ENCODE data around the gene OLFML3.
A peak's percentile ranks its signal among the peaks of the same experiment; 100 is the strongest.

Gene OLFML3

DNA sequence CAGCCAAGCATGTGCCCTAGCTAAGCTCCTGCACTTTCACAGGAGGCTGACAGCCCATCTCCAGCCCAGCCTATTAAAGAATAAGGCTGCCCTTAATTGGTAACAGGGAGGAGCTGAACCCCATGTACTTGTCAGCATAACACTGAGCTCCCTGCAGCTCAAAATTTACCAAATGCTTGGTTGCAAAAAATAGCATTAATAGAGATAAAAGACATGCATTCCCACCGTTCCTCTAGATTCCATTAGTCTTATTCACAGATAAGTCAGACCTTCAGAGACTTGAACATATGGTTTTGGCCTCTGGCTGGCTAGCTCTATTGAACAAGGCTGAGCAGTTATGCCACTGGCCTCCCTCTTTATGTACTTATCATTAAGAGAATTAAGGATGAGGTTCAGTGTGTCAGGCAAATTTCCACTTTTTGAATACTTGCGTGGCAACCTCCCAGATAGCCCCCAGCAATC is 29.2 kb downstream of the OLFML3 start:
- Histone ChIP-seq H2BK15ac (ENCODE audit: low read length) (no peak overlapping the region), H2BK5ac (ENCODE audit: low read length) (no peak overlapping the region), H3K4me3 (ENCODE audit: low read length in 2 of 2) (no peak overlapping the region), H2AFZ (ENCODE audit: low read length) (no peak overlapping the region), H4K91ac (ENCODE audit: low read depth, low read length, poor library complexity) (no peak overlapping the region), H2BK120ac (ENCODE audit: low read depth, low read length) (no peak overlapping the region), H3K9ac (ENCODE audit: low read depth, low read length, poor library complexity) (no peak overlapping the region), H3K27me3 (ENCODE audit: control insufficient read depth in 3 of 3, insufficient read depth in 3 of 3, low read depth in 1 of 3, low read length in 3 of 3) (peaks cover 0 to 6% (median 0%) of the 10 kb centered on the region in 3 experiments), H2AK5ac (ENCODE audit: low read depth, low read length) (no peak overlapping the region), H4K8ac (ENCODE audit: low read depth, low read length) (no peak overlapping the region), H3K9me3 (replicated peaks in 1 of 2; ENCODE audit: control insufficient read depth in 2 of 2, insufficient read depth in 1 of 2, low read depth in 1 of 2, low read length in 2 of 2) (no peaks in the 10 kb centered on the region), H3K4ac (ENCODE audit: low read length) (no peak overlapping the region), H3K79me1 (ENCODE audit: low read depth, low read length) (no peaks in the 10 kb centered on the region), H3K23ac (ENCODE audit: low read depth, low read length, poor library complexity) (no peak overlapping the region), H3K4me1 (ENCODE audit: control insufficient read depth in 2 of 2, insufficient read depth in 1 of 2, low read depth in 1 of 2, low read length in 2 of 2) (peaks cover 0 to 5% of the 10 kb centered on the region in 2 donors), H3K14ac (ENCODE audit: low read length) (no peak overlapping the region), H3K36me3 (replicated peaks in 1 of 2; ENCODE audit: control insufficient read depth in 2 of 2, insufficient read depth in 2 of 2, low read length in 2 of 2) (no peaks in the 10 kb centered on the region), H2BK12ac (ENCODE audit: low read length) (no peak overlapping the region), H3K18ac (ENCODE audit: low read length) (no peak overlapping the region), H3K4me2 (ENCODE audit: insufficient read depth, low read length, poor library complexity, severe bottlenecking) (no peak overlapping the region), H3K27ac (replicated peaks; ENCODE audit: low read length) (no peak overlapping the region)
- DNase-seq (ENCODE audit: low spot score), result no peak
- WGBS, 2 donors (ENCODE audit: extremely low coverage in 2 of 2, insufficient read length in 2 of 2, insufficient replicate concordance in 1 of 2), result no CpG with 5 or more reads among the region's 2 CpGs

- peaks cover 0 to 6% (median 0%) of the 10 kb centered on the region in 3 experiments for H3K27me3 ChIP-seq (ENCODE audit: control insufficient read depth in 3 of 3, insufficient read depth in 3 of 3, low read depth in 1 of 3, low read length in 3 of 3)
- no peak overlapping the region for H2AK5ac ChIP-seq (ENCODE audit: low read depth, low read length)
- no peak overlapping the region for H3K9ac ChIP-seq (ENCODE audit: low read depth, low read length, poor library complexity)
- H2BK120ac ChIP-seq (ENCODE audit: low read depth, low read length), result no peak overlapping the region
- H2BK15ac ChIP-seq (ENCODE audit: low read length), result no peak overlapping the region
- no peak for DNase-seq (ENCODE audit: low spot score)
- H4K91ac ChIP-seq (ENCODE audit: low read depth, low read length, poor library complexity), result no peak overlapping the region
- no peak overlapping the region for H2BK12ac ChIP-seq (ENCODE audit: low read length)
- peaks cover 0 to 5% of the 10 kb centered on the region in 2 donors for H3K4me1 ChIP-seq (ENCODE audit: control insufficient read depth in 2 of 2, insufficient read depth in 1 of 2, low read depth in 1 of 2, low read length in 2 of 2)
- H3K9me3 ChIP-seq (replicated peaks in 1 of 2; ENCODE audit: control insufficient read depth in 2 of 2, insufficient read depth in 1 of 2, low read depth in 1 of 2, low read length in 2 of 2), result no peaks in the 10 kb centered on the region
- no peak overlapping the region for H4K8ac ChIP-seq (ENCODE audit: low read depth, low read length)
- H3K4me2 ChIP-seq (ENCODE audit: insufficient read depth, low read length, poor library complexity, severe bottlenecking), result no peak overlapping the region
- no peak overlapping the region for H2AFZ ChIP-seq (ENCODE audit: low read length)
- no peak overlapping the region for H2BK5ac ChIP-seq (ENCODE audit: low read length)
- no peak overlapping the region for H3K18ac ChIP-seq (ENCODE audit: low read length)
- no peak overlapping the region for H3K23ac ChIP-seq (ENCODE audit: low read depth, low read length, poor library complexity)
- H3K14ac ChIP-seq (ENCODE audit: low read length), result no peak overlapping the region
- H3K4ac ChIP-seq (ENCODE audit: low read length), result no peak overlapping the region
- no peaks in the 10 kb centered on the region for H3K79me1 ChIP-seq (ENCODE audit: low read depth, low read length)
- no peak overlapping the region for H3K4me3 ChIP-seq (ENCODE audit: low read length in 2 of 2)
- H3K36me3 ChIP-seq (replicated peaks in 1 of 2; ENCODE audit: control insufficient read depth in 2 of 2, insufficient read depth in 2 of 2, low read length in 2 of 2), result no peaks in the 10 kb centered on the region
- no peak overlapping the region for H3K27ac ChIP-seq (replicated peaks; ENCODE audit: low read length)
These were observed 29.7 kb downstream of the OLFML3 start for GRCh38 chr1:114008993-114009392.

GRCh38 chr1:114009393-114009792 is 30.1 kb downstream of the OLFML3 start:
- WGBS, 2 donors (ENCODE audit: extremely low coverage in 2 of 2, insufficient read length in 2 of 2, insufficient replicate concordance in 1 of 2), result no CpG with 5 or more reads among the region's 1 CpG
- no peak overlapping the region for H4K91ac ChIP-seq (ENCODE audit: low read depth, low read length, poor library complexity)
- no peak overlapping the region for H2AK5ac ChIP-seq (ENCODE audit: low read depth, low read length)
- H3K9ac ChIP-seq (ENCODE audit: low read depth, low read length, poor library complexity), result no peak overlapping the region
- H2BK120ac ChIP-seq (ENCODE audit: low read depth, low read length), result no peak overlapping the region
- H3K27ac ChIP-seq (replicated peaks; ENCODE audit: low read length), result no peak overlapping the region
- H3K4ac ChIP-seq (ENCODE audit: low read length), result no peak overlapping the region
- no peak overlapping the region for H3K4me3 ChIP-seq (ENCODE audit: low read length in 2 of 2)
- H3K79me1 ChIP-seq (ENCODE audit: low read depth, low read length), result no peaks in the 10 kb centered on the region
- no peak overlapping the region for H2BK5ac ChIP-seq (ENCODE audit: low read length)
- no peak overlapping the region for H2BK15ac ChIP-seq (ENCODE audit: low read length)
- peaks cover 0 to 6% (median 0%) of the 10 kb centered on the region in 3 experiments for H3K27me3 ChIP-seq (ENCODE audit: control insufficient read depth in 3 of 3, insufficient read depth in 3 of 3, low read depth in 1 of 3, low read length in 3 of 3)
- H3K4me1 ChIP-seq (ENCODE audit: control insufficient read depth in 2 of 2, insufficient read depth in 1 of 2, low read depth in 1 of 2, low read length in 2 of 2), result peaks cover 0 to 5% of the 10 kb centered on the region in 2 donors
- no peak overlapping the region for H3K23ac ChIP-seq (ENCODE audit: low read depth, low read length, poor library complexity)
- no peak overlapping the region for H3K14ac ChIP-seq (ENCODE audit: low read length)
- no peak overlapping the region for H2BK12ac ChIP-seq (ENCODE audit: low read length)
- no peak overlapping the region for H4K8ac ChIP-seq (ENCODE audit: low read depth, low read length)
- H3K9me3 ChIP-seq (replicated peaks in 1 of 2; ENCODE audit: control insufficient read depth in 2 of 2, insufficient read depth in 1 of 2, low read depth in 1 of 2, low read length in 2 of 2), result no peaks in the 10 kb centered on the region
- no peak for DNase-seq (ENCODE audit: low spot score)
- H3K4me2 ChIP-seq (ENCODE audit: insufficient read depth, low read length, poor library complexity, severe bottlenecking), result no peak overlapping the region
- H2AFZ ChIP-seq (ENCODE audit: low read length), result no peak overlapping the region
- H3K18ac ChIP-seq (ENCODE audit: low read length), result no peak overlapping the region
- H3K36me3 ChIP-seq (replicated peaks in 1 of 2; ENCODE audit: control insufficient read depth in 2 of 2, insufficient read depth in 2 of 2, low read length in 2 of 2), result no peaks in the 10 kb centered on the region

DNA sequence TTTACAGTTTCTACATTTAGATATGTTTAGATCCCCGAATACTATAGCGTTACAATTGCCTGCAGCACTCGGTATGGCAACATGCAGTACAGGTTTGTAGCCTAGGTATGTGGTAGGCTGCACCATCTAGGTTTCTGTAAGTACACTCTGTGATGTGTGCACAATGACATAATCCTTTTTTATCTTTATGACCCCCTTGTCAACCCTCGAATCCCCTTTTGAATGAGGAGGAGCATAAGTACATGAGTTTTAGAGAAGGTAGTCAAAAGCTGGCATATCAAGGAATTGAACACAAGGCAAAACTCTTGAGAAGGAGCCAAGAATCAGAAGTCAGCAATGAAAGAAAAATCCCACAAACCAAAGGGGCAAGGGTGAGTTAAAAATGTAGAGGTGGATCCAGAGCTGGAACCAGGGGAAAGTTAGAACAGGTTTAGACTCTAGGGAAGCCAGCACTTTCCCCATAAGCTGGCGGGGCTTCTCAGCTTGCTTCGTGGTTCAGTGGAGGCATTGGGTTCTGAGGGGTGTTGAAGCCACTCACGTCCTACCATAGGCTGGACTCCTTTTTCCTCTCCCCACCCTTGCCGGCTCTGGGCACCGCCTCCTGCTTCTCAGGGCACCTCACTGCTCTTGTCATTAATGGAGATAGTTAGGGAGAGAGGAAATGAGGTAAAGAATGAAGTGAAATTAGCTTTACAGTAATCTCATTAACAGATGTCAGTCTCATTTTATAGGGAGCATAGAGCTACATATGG is 31.3 kb downstream of the OLFML3 start:
- no peak overlapping the region for H3K4ac ChIP-seq (ENCODE audit: low read length)
- no peak overlapping the region for H2BK120ac ChIP-seq (ENCODE audit: low read depth, low read length)
- DNase-seq (ENCODE audit: low spot score), result no peak
- no peaks in the 10 kb centered on the region for H3K36me3 ChIP-seq (replicated peaks in 1 of 2; ENCODE audit: control insufficient read depth in 2 of 2, insufficient read depth in 2 of 2, low read length in 2 of 2)
- H3K23ac ChIP-seq (ENCODE audit: low read depth, low read length, poor library complexity), result no peak overlapping the region
- no peak overlapping the region for H2BK15ac ChIP-seq (ENCODE audit: low read length)
- H2AFZ ChIP-seq (ENCODE audit: low read length), result no peak overlapping the region
- no peaks in the 10 kb centered on the region for H3K79me1 ChIP-seq (ENCODE audit: low read depth, low read length)
- no peak overlapping the region for H2BK5ac ChIP-seq (ENCODE audit: low read length)
- peak overlapping the region; percentile 41 for H3K18ac ChIP-seq (ENCODE audit: low read length)
- H2AK5ac ChIP-seq (ENCODE audit: low read depth, low read length), result no peak overlapping the region
- no peak overlapping the region for H2BK12ac ChIP-seq (ENCODE audit: low read length)
- H4K91ac ChIP-seq (ENCODE audit: low read depth, low read length, poor library complexity), result no peak overlapping the region
- H3K4me3 ChIP-seq (ENCODE audit: low read length in 2 of 2), result no peak overlapping the region
- H3K9ac ChIP-seq (ENCODE audit: low read depth, low read length, poor library complexity), result no peak overlapping the region
- H3K27ac ChIP-seq (replicated peaks; ENCODE audit: low read length), result no peak overlapping the region
- no peaks in the 10 kb centered on the region for H3K9me3 ChIP-seq (replicated peaks in 1 of 2; ENCODE audit: control insufficient read depth in 2 of 2, insufficient read depth in 1 of 2, low read depth in 1 of 2, low read length in 2 of 2)
- no peak overlapping the region for H4K8ac ChIP-seq (ENCODE audit: low read depth, low read length)
- no CpG with 5 or more reads among the region's 9 CpGs for WGBS, 2 donors (ENCODE audit: extremely low coverage in 2 of 2, insufficient read length in 2 of 2, insufficient replicate concordance in 1 of 2)
- peaks cover 0 to 6% (median 0%) of the 10 kb centered on the region in 3 experiments for H3K27me3 ChIP-seq (ENCODE audit: control insufficient read depth in 3 of 3, insufficient read depth in 3 of 3, low read depth in 1 of 3, low read length in 3 of 3)
- H3K4me1 ChIP-seq (ENCODE audit: control insufficient read depth in 2 of 2, insufficient read depth in 1 of 2, low read depth in 1 of 2, low read length in 2 of 2), result peaks cover 0 to 6% of the 10 kb centered on the region in 2 donors
- no peak overlapping the region for H3K14ac ChIP-seq (ENCODE audit: low read length)
- H3K4me2 ChIP-seq (ENCODE audit: insufficient read depth, low read length, poor library complexity, severe bottlenecking), result no peak overlapping the region

Measured in neuronal stem cell (in vitro differentiated cells).